ENCODE results near the gene FBXW8.

DNA sequence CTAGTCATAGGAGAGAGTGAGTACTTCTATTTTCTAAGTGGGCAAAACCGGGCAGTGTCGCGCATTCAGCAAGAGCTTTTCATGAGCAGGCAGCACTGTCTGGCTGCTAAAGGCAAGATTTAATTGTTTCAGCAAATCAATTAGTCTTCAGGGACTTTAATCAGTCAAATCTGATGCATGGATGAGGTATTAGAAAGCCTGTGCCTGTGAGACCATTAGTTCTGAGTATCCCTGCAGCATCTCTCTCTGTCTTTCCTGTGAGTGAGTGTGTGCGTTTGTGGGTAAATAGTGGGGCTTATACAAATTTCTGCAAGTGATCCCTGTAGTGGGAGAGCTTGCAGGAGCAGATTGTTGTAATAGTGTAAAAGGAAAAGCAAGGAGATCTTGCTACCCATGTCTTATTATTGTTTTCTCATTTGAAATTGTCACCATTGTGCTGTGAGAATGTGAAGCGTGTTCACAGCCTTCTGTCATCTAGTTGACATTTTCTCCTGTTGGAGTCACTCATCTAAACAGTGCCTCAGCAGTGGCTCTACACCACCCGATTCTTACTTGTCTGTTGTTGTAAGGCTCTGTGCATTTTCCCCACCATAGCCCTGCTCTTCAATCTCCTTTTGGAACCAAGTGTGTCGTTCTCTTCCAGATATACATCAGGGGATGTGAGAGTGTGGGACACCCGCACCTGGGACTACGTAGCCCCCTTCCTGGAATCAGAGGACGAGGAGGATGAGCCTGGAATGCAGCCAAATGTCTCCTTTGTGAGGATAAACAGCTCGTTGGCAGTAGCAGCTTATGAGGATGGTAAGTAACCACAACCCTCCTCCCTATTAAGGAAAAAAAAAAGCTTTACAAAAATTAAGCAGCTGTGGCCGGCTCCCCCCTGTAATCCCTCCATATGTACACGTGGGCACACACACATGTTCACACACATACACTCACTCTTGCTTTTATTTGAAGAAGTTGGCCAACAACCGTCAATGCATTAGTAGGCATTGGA lies 53.6 kb downstream of the FBXW8 start:
- TF ChIP-seq ZFP3 (CRISPR knock-in tag; IDR thresholded peaks at IDR 0.05) (no peak), TOX (CRISPR knock-in tag; IDR thresholded peaks at IDR 0.05; ENCODE audit: borderline replicate concordance) (no peak), ZC3H10 (CRISPR knock-in tag; IDR thresholded peaks at IDR 0.05) (no peak), OSR1 (CRISPR knock-in tag; IDR thresholded peaks at IDR 0.05) (no peak), PATZ1 (CRISPR knock-in tag; IDR thresholded peaks at IDR 0.05; ENCODE audit: borderline replicate concordance) (no peak), ZFP30 (CRISPR knock-in tag; IDR thresholded peaks at IDR 0.05) (no peak), POU6F1 (CRISPR knock-in tag; IDR thresholded peaks at IDR 0.05; ENCODE audit: borderline replicate concordance, low read depth) (no peak)
